Cardiac fibroblast (primary cell): Measurements from ENCODE around the gene RHOBTB3.
A peak's percentile ranks its signal among the peaks of the same experiment; 100 is the strongest.

Source experiments
- DNase-seq, 2 donors: peaks; one replicate each; pipeline versions ENCODE4 v3.0.0 to v3.0.0-alpha.2; 2010; ENCODE audit warnings: low read depth in 2 of 2
- H3K4me3 ChIP-seq, 2 donors: replicated peaks in 1 of 2; 1 replicate in 1 of 2; 2 replicates in 1 of 2; pipeline ENCODE4 v1.5.1; 2011; ENCODE audit warnings: low read depth in 2 of 2, low read length in 2 of 2, mild to moderate bottlenecking in 2 of 2, moderate library complexity in 1 of 2
- TF ChIP-seq, protein P1 (sequence below): IDR thresholded peaks from one replicate; pipeline ENCODE4 v1.5.1; 2011; ENCODE audit warnings: low read depth, mild to moderate bottlenecking, low read length, inconsistent platforms

The RHOBTB3 gene

GRCh38 chr5:95841914-95842812 is 111.0 kb downstream of the RHOBTB3 start:
- no peak overlapping the region for H3K4me3 ChIP-seq
- peak; percentile 96 to 98 for DNase-seq
- TF ChIP-seq, protein P1, sequence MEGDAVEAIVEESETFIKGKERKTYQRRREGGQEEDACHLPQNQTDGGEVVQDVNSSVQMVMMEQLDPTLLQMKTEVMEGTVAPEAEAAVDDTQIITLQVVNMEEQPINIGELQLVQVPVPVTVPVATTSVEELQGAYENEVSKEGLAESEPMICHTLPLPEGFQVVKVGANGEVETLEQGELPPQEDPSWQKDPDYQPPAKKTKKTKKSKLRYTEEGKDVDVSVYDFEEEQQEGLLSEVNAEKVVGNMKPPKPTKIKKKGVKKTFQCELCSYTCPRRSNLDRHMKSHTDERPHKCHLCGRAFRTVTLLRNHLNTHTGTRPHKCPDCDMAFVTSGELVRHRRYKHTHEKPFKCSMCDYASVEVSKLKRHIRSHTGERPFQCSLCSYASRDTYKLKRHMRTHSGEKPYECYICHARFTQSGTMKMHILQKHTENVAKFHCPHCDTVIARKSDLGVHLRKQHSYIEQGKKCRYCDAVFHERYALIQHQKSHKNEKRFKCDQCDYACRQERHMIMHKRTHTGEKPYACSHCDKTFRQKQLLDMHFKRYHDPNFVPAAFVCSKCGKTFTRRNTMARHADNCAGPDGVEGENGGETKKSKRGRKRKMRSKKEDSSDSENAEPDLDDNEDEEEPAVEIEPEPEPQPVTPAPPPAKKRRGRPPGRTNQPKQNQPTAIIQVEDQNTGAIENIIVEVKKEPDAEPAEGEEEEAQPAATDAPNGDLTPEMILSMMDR: no peak

DNA sequence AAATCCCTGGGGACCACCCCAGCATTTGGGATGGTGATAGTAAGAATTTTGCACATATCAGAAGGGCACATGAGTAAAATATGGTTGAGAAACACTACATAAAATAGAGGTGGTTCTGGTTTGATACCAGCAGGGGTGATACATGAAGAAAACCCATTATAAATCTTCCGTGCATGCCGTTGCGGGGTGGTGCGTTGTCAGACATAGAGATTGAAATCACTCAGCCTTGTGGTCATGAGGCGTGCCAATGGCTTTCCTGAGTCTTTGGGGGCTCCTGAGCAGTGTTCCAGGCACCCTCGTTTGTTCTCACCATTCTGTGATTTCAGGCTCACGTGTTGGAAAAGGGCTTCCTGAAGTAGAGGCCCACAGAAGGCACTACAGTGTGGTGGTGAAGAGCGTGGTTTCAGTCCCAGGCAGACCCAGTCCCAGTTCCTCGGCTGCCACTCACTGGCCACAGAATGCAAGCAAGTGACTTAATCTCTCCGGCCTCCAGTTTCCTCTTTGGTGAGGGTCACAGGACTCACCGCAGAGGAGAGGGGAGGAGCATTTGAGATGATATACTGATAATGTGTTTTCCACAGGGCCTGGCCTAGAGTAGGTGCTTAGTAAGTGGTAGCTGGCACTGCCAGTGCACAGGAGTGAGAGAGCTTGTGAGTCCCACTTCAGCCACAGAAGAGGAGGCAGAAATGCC is 111.9 kb downstream of the RHOBTB3 start:
- TF ChIP-seq, protein P1: peak; percentile 5
- DNase-seq: peak; percentile 71 to 76
- no peak overlapping the region for H3K4me3 ChIP-seq

- DNase-seq: peak; percentile 83 to 93
- TF ChIP-seq, protein P1: no peak
- H3K4me3 ChIP-seq: no peak overlapping the region
Measured at GRCh38 chr5:95843733-95844223, 112.6 kb downstream of the RHOBTB3 start.

DNA sequence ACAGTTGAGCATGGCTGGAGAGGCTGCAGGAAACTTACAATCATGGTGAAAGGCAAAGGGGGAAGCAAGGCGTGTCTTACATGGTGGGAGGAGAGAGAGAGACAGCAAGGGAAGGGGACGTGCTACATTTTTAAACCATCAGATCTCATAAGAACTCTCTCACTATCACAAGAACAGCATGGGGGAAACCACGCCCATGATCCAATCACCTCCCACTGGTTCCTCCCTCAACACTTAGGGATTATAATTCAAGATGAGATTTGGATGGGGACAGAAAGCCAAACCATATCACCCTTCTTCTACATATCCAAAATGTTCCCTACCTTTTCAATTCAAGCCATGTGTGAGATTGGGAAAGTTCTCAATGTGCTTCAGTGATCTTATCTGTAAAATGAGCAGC is 114.3 kb downstream of the RHOBTB3 start:
- DNase-seq: no peak
- TF ChIP-seq, protein P1: no peak

More for the DNA sequence above, 114.3 kb downstream of the RHOBTB3 start:
- H3K4me3 ChIP-seq: no peak overlapping the region
